GM19324 (cell line): ENCODE results near the gene MIXL1.
A peak's percentile ranks its signal among the peaks of the same experiment; 100 is the strongest.
"Not testable (repeated sequence)": the region's sequence is repeated elsewhere in the genome, so short reads cannot be mapped to it uniquely, and the experiment has no call there.

Experiments used
- ATAC-seq: cut with Tn5 transposase; IDR thresholded peaks from one replicate; pipeline ENCODE4 v1.9.1; 2021; ENCODE audit warnings: mild to moderate bottlenecking, moderate library complexity; ENCODE audit not compliant: unreplicated experiment, low FRiP score

The MIXL1 gene

GRCh38 chr1:226211181-226211821, 12.2 kb upstream of the MIXL1 start:
- ATAC-seq: no peak

GRCh38 chr1:226212545-226212944, 10.9 kb upstream of the MIXL1 start:
- ATAC-seq: no peak

GRCh38 chr1:226215239-226215638, 8.2 kb upstream of the MIXL1 start:
- no peak for ATAC-seq

- ATAC-seq: no peak
Observed at GRCh38 chr1:226216056-226216455, 7.4 kb upstream of the MIXL1 start.

GRCh38 chr1:226217273-226217672, 6.2 kb upstream of the MIXL1 start:
- no peak for ATAC-seq

- ATAC-seq: no peak
Observed at GRCh38 chr1:226220473-226221189, 2.8 kb upstream of the MIXL1 start.

GRCh38 chr1:226222686-226223085, 778 bp upstream of the MIXL1 start:
- ATAC-seq: no peak

GRCh38 chr1:226223786-226224244, 351 bp downstream of the MIXL1 start:
- ATAC-seq: peak; percentile 46

- peak; percentile 56 for ATAC-seq
Observed at GRCh38 chr1:226226601-226227000, 3.1 kb downstream of the MIXL1 start.

- ATAC-seq: peak; percentile 87
Observed at GRCh38 chr1:226233293-226233692, 9.8 kb downstream of the MIXL1 start.

- ATAC-seq: no peak
Observed at GRCh38 chr1:226233806-226234205, 10.3 kb downstream of the MIXL1 start.

GRCh38 chr1:226236826-226237225, 13.4 kb downstream of the MIXL1 start:
- no peak for ATAC-seq

GRCh38 chr1:226239421-226239820, 16.0 kb downstream of the MIXL1 start:
- no peak for ATAC-seq

- no peak for ATAC-seq
Observed at GRCh38 chr1:226248091-226248490, 24.6 kb downstream of the MIXL1 start.

GRCh38 chr1:226248796-226249195, 25.3 kb downstream of the MIXL1 start:
- no peak for ATAC-seq

GRCh38 chr1:226250511-226250910, 27.0 kb downstream of the MIXL1 start:
- no peak for ATAC-seq

GRCh38 chr1:226252841-226253240, 29.4 kb downstream of the MIXL1 start:
- not testable (repeated sequence) for ATAC-seq

GRCh38 chr1:226253933-226254332, 30.5 kb downstream of the MIXL1 start:
- ATAC-seq: no peak

- ATAC-seq: no peak
Observed at GRCh38 chr1:226255380-226255779, 31.9 kb downstream of the MIXL1 start.

- no peak for ATAC-seq
Observed at GRCh38 chr1:226261818-226262217, 38.4 kb downstream of the MIXL1 start.

GRCh38 chr1:226268421-226269124, 45.1 kb downstream of the MIXL1 start:
- ATAC-seq: no peak
